Erythroblast (primary cell): Measurements from ENCODE around the gene SCAI.

Source experiments
- GATA1 ChIP-seq: IDR thresholded peaks from 2 replicates; pipeline ENCODE4 v1.6.1; 2011; ENCODE audit warnings: low read depth, mild to moderate bottlenecking, control low read depth, low read length, moderate library complexity
- POLR2A ChIP-seq: IDR thresholded peaks from 2 replicates; pipeline ENCODE4 v1.6.1; 2011; ENCODE audit warnings: mild to moderate bottlenecking, low read length

DNA sequence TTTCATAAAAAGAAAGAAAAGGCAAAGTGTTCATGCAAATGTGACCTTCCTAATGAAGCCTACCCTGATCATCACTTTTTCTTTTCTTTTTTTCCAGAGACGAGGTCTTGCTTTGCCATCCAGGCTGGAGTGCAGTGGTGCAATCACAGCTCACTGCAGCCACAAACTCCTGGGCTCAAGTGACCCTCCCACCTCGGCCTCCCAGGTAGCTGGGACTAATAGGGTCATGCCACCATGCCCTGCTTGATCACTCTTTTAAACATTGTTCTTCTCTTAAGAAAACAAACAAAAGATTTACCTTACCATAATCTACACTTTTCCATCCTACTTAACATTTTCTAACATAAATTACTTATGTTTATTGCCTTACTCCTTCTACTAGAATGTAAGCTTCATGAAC is 193.9 kb downstream of the SCAI start:
- no peak for TF ChIP-seq POLR2A
- no peak for TF ChIP-seq GATA1
